ENCODE measurements around the gene MSGN1. TPM values are rescaled to one million over a fixed set of nuclear protein-coding genes. Genes with fewer than 3 reads are reported as not detected.

Gene MSGN1
- total RNA-seq, 2 experiments from 2014 or later, result not detected

Other genes starting within 250 kb of the MSGN1 start
- 10 to 100 TPM; 36.0 to 36.5 TPM for gene SMC6, start 62.6 kb upstream of the MSGN1 start, total RNA-seq
- 10 to 100 TPM; 32.2 to 38.6 TPM for gene GEN1, start 62.3 kb upstream of the MSGN1 start, total RNA-seq
- gene KCNS3, start 62.2 kb downstream of the MSGN1 start, total RNA-seq, result not detected

All from activated CD4-positive, alpha-beta memory T cell treated with anti-CD3 and anti-CD28 coated beads, Interleukin-2, amount 10 ng/mL, durations not matched to agents 7 days and 5 days (primary cell).